HepG2 (cell line): ENCODE results near the gene OBP2A. TPM values are rescaled to one million over a fixed set of nuclear protein-coding genes. Genes with fewer than 3 reads are reported as not detected.

ENCODE experiments used
- KLF15 ChIP-seq: sonication (generic); formaldehyde crosslinking; IDR thresholded peaks from 2 replicates; pipeline ENCODE4 v1.8.1; 2023; ENCODE audit warnings: borderline replicate concordance, mild to moderate bottlenecking, inconsistent platforms, missing genetic modification reagents, mixed read lengths
- NFE2 ChIP-seq: sonication (generic); formaldehyde crosslinking; IDR thresholded peaks from 2 replicates; pipeline ENCODE4 v1.4.0; 2020; ENCODE audit warnings: missing genetic modification reagents
- POLR2G ChIP-seq: fragments of 200-400 bp; formaldehyde crosslinking; IDR thresholded peaks from 2 replicates; pipeline ENCODE4 v1.6.1; 2018; ENCODE audit warnings: mild to moderate bottlenecking, low read depth, low read length, moderate library complexity
- ZNF616 ChIP-seq: sonication (generic); formaldehyde crosslinking; IDR thresholded peaks from 2 replicates; pipeline ENCODE4 v1.5.0; 2020; ENCODE audit warnings: low read depth, mild to moderate bottlenecking, missing genetic modification reagents
- polyA plus RNA-seq, 8 experiments: library from polyadenylated mRNA; depleted of rRNA in 3 of 8; stranded (reverse) in 7 of 8; unstranded in 1 of 8; fragments of >200 nt; fragmentation: Illumina TruSeq in 4 of 8; extraction: Trizol in 4 of 8; gene quantifications; 2 replicates each; pipeline versions ENCODE4 v1.2.1 to v1.2.3, GENCODE V29; 2011 to 2016; ENCODE audit warnings: low read depth in 4 of 8, missing spikeins in 1 of 8, mixed read lengths in 1 of 8; ENCODE audit not compliant: insufficient read depth in 1 of 8
- total RNA-seq, 5 experiments: library from RNA; depleted of rRNA; stranded (reverse); fragments of >200 nt; fragmentation: Illumina TruSeq; extraction: Trizol; gene quantifications; 2 replicates each; pipeline ENCODE4 v1.2.3, GENCODE V29; 2016; ENCODE audit warnings: low read depth in 1 of 5
- TF ChIP-seq, protein P1 (sequence below): sonication (generic); formaldehyde crosslinking; IDR thresholded peaks from one replicate; pipeline ENCODE4 v1.5.1; 2020; ENCODE audit warnings: mild to moderate bottlenecking, missing genetic modification reagents; ENCODE audit errors: not compliant biosample characterization
- TF ChIP-seq, protein P2 (sequence below): sonication (generic); formaldehyde crosslinking; IDR thresholded peaks from 2 replicates; pipeline ENCODE4 v1.4.0; 2020; ENCODE audit warnings: missing genetic modification reagents, borderline replicate concordance

OBP2A gene
- total and polyA plus RNA-seq, 2 of the 13 experiments (the other 11 are each of a cell fraction or from before 2014, with no cell fraction given) = 0.32 TPM; not detected in 1

DNA sequence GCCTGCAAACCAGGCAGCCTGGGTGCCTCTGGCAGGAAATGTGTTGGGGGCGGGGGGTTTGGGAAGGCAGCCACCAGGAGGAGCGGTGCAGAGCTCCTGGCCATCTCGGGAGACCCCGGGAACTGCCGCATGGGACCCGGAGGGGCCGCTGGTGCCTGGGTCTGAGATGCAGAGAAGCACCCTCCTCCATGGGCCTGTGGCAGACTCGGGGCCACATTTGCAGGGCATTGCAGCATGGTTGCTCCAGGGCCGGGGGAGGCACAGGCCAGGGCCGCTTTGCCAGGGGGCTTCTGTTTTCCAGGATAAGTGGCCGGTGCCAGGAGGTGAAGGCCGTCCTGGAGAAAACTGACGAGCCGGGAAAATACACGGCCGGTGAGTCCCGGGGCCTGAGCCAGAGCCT is 23.0 kb upstream of the OBP2A start (continued):
- TF ChIP-seq, protein P1, sequence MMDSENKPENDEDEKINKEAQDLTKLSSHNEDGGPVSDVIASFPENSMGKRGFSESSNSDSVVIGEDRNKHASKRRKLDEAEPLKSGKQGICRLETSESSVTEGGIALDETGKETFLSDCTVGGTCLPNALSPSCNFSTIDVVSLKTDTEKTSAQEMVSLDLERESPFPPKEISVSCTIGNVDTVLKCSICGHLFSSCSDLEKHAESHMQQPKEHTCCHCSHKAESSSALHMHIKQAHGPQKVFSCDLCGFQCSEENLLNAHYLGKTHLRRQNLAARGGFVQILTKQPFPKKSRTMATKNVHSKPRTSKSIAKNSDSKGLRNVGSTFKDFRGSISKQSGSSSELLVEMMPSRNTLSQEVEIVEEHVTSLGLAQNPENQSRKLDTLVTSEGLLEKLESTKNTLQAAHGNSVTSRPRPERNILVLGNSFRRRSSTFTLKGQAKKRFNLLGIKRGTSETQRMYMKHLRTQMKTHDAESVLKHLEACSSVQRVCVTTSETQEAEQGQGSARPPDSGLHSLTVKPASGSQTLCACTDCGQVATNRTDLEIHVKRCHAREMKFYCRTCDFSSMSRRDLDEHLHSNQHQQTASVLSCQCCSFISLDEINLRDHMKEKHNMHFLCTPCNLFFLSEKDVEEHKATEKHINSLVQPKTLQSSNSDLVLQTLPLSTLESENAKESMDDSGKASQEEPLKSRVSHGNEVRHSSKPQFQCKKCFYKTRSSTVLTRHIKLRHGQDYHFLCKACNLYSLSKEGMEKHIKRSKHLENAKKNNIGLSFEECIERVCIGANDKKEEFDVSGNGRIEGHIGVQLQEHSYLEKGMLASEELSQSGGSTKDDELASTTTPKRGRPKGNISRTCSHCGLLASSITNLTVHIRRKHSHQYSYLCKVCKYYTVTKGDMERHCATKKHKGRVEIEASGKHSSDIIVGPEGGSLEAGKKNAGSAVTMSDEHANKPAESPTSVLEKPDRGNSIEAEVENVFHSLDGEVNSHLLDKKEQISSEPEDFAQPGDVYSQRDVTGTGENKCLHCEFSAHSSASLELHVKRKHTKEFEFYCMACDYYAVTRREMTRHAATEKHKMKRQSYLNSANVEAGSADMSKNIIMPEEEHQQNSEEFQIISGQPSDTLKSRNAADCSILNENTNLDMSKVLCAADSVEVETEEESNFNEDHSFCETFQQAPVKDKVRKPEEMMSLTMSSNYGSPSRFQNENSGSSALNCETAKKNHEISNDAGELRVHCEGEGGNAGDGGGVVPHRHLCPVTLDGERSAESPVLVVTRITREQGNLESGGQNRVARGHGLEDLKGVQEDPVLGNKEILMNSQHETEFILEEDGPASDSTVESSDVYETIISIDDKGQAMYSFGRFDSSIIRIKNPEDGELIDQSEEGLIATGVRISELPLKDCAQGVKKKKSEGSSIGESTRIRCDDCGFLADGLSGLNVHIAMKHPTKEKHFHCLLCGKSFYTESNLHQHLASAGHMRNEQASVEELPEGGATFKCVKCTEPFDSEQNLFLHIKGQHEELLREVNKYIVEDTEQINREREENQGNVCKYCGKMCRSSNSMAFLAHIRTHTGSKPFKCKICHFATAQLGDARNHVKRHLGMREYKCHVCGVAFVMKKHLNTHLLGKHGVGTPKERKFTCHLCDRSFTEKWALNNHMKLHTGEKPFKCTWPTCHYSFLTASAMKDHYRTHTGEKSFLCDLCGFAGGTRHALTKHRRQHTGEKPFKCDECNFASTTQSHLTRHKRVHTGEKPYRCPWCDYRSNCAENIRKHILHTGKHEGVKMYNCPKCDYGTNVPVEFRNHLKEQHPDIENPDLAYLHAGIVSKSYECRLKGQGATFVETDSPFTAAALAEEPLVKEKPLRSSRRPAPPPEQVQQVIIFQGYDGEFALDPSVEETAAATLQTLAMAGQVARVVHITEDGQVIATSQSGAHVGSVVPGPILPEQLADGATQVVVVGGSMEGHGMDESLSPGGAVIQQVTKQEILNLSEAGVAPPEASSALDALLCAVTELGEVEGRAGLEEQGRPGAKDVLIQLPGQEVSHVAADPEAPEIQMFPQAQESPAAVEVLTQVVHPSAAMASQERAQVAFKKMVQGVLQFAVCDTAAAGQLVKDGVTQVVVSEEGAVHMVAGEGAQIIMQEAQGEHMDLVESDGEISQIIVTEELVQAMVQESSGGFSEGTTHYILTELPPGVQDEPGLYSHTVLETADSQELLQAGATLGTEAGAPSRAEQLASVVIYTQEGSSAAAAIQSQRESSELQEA (CRISPR knock-in tag) = no peak
- TF ChIP-seq ZNF616 (CRISPR knock-in tag) (no peak), NFE2 (no peak), POLR2G (no peak), KLF15 (CRISPR knock-in tag) (no peak)
- TF ChIP-seq, protein P2, sequence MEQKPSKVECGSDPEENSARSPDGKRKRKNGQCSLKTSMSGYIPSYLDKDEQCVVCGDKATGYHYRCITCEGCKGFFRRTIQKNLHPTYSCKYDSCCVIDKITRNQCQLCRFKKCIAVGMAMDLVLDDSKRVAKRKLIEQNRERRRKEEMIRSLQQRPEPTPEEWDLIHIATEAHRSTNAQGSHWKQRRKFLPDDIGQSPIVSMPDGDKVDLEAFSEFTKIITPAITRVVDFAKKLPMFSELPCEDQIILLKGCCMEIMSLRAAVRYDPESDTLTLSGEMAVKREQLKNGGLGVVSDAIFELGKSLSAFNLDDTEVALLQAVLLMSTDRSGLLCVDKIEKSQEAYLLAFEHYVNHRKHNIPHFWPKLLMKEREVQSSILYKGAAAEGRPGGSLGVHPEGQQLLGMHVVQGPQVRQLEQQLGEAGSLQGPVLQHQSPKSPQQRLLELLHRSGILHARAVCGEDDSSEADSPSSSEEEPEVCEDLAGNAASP (CRISPR knock-in tag) = no peak
